ENCODE results near the gene MAPK13. TPM values are rescaled to one million over a fixed set of nuclear protein-coding genes. Genes with fewer than 3 reads are reported as not detected.

MAPK13 gene
- total RNA-seq, 1 experiment from 2014 or later, result 52.3 TPM

DNA sequence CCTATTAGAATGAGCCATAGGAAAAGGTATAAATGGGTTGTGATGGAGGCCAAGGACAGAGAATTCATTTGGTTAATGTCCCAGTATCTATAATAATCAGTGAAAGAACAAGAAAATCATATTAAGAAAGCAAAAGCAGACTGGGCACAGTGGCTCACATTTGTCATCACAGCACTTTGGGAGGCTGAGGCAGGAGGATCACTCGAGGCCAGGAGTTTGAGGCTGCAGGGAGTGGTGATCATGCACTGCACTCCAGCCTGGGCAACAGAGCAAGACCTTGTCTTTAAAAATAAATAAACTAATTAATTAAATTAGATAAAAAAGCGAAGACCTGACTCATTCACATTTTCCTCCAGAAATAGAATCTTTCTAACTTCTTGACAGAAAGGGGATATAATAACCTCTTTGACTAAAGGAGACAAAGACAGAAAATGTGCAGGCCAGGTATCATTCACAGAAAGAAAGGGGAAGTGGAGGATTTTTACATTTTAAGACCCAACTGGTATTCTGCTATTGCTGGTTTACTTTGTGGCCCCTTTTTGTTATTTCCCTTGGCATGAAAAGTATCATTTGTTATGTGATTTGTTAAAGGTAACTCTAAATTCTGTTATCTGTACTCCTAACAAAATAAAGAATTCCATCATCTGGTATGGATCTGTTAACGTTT is 31.9 kb upstream of the MAPK13 start:
- Mint-ChIP-seq H3K4me1 (ENCODE audit: low read depth, unreplicated experiment) (peaks cover 27% of the 10 kb centered on the region), H3K27me3 (ENCODE audit: unreplicated experiment) (no peaks in the 10 kb centered on the region), H3K36me3 (ENCODE audit: insufficient read depth, unreplicated experiment) (peaks cover 7% of the 10 kb centered on the region), H3K27ac (ENCODE audit: unreplicated experiment) (no peak overlapping the region), H3K9me3 (ENCODE audit: low read depth, unreplicated experiment) (no peaks in the 10 kb centered on the region), H3K4me3 (ENCODE audit: low read depth, unreplicated experiment) (no peak overlapping the region)
- TF ChIP-seq, protein P1, sequence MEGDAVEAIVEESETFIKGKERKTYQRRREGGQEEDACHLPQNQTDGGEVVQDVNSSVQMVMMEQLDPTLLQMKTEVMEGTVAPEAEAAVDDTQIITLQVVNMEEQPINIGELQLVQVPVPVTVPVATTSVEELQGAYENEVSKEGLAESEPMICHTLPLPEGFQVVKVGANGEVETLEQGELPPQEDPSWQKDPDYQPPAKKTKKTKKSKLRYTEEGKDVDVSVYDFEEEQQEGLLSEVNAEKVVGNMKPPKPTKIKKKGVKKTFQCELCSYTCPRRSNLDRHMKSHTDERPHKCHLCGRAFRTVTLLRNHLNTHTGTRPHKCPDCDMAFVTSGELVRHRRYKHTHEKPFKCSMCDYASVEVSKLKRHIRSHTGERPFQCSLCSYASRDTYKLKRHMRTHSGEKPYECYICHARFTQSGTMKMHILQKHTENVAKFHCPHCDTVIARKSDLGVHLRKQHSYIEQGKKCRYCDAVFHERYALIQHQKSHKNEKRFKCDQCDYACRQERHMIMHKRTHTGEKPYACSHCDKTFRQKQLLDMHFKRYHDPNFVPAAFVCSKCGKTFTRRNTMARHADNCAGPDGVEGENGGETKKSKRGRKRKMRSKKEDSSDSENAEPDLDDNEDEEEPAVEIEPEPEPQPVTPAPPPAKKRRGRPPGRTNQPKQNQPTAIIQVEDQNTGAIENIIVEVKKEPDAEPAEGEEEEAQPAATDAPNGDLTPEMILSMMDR (IDR thresholded peaks at IDR 0.05; ENCODE audit: unreplicated experiment), result no peak
- intact Hi-C loops (cut with micrococcal nuclease; ENCODE audit: unreplicated experiment), result loop anchor here (5.0 kb wide), 1 partner anchor 126 kb away; no protein-coding TSS in a partner anchor
- no TSS peak for BruUV-seq (replicated peaks)
- CTCF ChIA-PET, result no interaction called here
- no peak for DNase-seq

DNA sequence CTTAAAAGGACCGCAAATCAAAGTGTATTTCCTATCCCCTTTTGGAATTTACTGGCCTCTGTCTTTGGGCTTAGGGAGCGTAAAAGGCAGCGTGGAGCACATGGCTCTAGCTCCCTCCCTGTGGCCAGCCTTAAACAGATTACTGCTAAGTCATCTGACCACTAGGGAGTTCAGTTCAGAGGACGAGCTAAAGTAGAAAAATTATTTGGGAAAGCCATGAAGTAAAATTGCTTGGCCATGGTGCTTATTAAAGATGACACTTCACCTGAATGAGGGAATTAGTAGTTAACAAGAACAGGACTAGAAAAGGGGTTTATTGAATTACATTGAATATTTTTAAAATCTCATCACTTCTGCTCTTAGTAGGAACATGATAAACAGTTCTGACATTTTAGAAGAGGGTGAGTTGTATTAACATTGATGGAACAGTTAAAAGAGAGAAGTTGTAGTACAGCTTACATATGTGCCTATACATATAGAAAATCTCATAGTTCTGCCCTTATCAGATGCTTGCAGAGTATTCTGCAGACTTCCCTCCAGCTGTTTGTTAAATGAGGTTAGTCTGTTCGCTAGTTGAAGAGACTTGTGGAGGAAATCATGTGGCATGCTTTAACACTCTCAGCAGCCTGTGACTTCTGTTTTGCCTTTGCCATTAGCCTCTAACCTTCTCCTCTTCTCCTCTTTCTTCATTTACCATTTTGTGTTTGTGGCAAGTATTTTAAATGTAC is 31.2 kb upstream of the MAPK13 start:
- no peak for DNase-seq
- Mint-ChIP-seq H3K27me3 (ENCODE audit: unreplicated experiment) (no peaks in the 10 kb centered on the region), H3K9me3 (ENCODE audit: low read depth, unreplicated experiment) (no peaks in the 10 kb centered on the region), H3K4me3 (ENCODE audit: low read depth, unreplicated experiment) (no peak overlapping the region), H3K27ac (ENCODE audit: unreplicated experiment) (no peak overlapping the region), H3K36me3 (ENCODE audit: insufficient read depth, unreplicated experiment) (peaks cover 11% of the 10 kb centered on the region), H3K4me1 (ENCODE audit: low read depth, unreplicated experiment) (peaks cover 27% of the 10 kb centered on the region)
- intact Hi-C loops (cut with micrococcal nuclease; ENCODE audit: unreplicated experiment), result loop anchor here (5.0 kb wide), 1 partner anchor 127 kb away; no protein-coding TSS in a partner anchor
- TF ChIP-seq, protein P1 (IDR thresholded peaks at IDR 0.05; ENCODE audit: unreplicated experiment), result no peak
- BruUV-seq (replicated peaks), result no TSS peak
- CTCF ChIA-PET, result no interaction called here

DNA sequence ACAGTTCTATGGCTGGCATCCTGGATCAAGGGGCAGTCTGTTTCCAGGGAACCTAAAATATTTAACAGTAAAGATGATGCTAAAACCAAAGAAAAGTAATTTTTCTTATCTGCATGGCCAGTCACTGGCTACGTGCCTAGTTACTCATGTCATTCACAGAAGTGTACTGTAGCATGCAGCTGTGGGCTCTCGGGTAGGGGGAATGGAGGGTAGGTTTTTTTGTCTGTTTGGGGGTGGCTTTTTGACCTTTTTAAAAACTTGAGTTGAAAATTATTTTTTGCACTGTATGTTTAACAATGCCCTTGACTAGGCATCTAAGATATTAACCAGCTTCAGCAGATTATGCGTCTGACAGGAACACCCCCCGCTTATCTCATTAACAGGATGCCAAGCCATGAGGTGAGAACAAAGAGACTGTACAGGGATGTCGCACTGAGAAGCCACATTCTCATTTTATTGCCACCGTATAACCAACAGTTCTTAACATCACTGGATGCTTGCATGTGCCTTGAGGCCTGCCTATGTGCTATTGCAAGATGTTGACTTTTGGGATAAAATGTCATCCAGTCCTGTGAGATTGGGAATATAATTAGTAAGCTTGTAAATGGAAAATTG is 30.3 kb upstream of the MAPK13 start:
- no peak overlapping the region for H3K27ac Mint-ChIP-seq (ENCODE audit: unreplicated experiment)
- intact Hi-C loops (cut with micrococcal nuclease; ENCODE audit: unreplicated experiment), result loop anchor here (5.0 kb wide), 1 partner anchor 128 kb away; no protein-coding TSS in a partner anchor
- H3K4me3 Mint-ChIP-seq (ENCODE audit: low read depth, unreplicated experiment), result no peak overlapping the region
- no peaks in the 10 kb centered on the region for H3K9me3 Mint-ChIP-seq (ENCODE audit: low read depth, unreplicated experiment)
- DNase-seq, result no peak
- peaks cover 19% of the 10 kb centered on the region for H3K4me1 Mint-ChIP-seq (ENCODE audit: low read depth, unreplicated experiment)
- BruUV-seq (replicated peaks), result no TSS peak
- CTCF ChIA-PET, result no interaction called here
- TF ChIP-seq, protein P1 (IDR thresholded peaks at IDR 0.05; ENCODE audit: unreplicated experiment), result no peak
- no peaks in the 10 kb centered on the region for H3K27me3 Mint-ChIP-seq (ENCODE audit: unreplicated experiment)
- H3K36me3 Mint-ChIP-seq (ENCODE audit: insufficient read depth, unreplicated experiment), result peaks cover 15% of the 10 kb centered on the region

DNA sequence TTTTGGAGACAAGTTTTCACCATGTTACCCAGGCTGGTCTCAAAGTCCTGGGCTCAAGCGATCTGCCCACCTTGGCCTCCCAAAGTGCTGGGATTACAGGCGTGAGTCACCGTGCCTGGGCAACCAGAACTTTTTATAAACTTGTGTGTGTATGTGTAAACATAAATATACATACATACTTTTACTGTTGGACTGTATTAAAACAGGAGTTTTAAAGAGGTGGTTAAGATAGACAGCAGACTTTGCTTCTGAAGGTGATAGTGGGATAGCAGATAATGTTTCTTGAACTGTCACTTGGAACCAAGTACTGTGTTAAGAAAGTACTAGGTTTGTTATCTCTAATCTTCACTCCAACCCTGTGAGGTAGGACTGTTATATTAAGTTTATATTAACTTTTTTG is 28.6 kb upstream of the MAPK13 start:
- no peak for DNase-seq
- Mint-ChIP-seq H3K27me3 (ENCODE audit: unreplicated experiment) (no peaks in the 10 kb centered on the region), H3K4me1 (ENCODE audit: low read depth, unreplicated experiment) (peaks cover 2% of the 10 kb centered on the region), H3K36me3 (ENCODE audit: insufficient read depth, unreplicated experiment) (peaks cover 8% of the 10 kb centered on the region), H3K4me3 (ENCODE audit: low read depth, unreplicated experiment) (no peak overlapping the region), H3K27ac (ENCODE audit: unreplicated experiment) (no peak overlapping the region), H3K9me3 (ENCODE audit: low read depth, unreplicated experiment) (no peaks in the 10 kb centered on the region)
- intact Hi-C loops (cut with micrococcal nuclease; ENCODE audit: unreplicated experiment), result no loop called here
- CTCF ChIA-PET, result no interaction called here
- no TSS peak for BruUV-seq (replicated peaks)
- TF ChIP-seq, protein P1 (IDR thresholded peaks at IDR 0.05; ENCODE audit: unreplicated experiment), result no peak
